ENCODE data around the gene TFEB.

Gene TFEB

GRCh38 chr6:41635365-41635764 is 100.0 kb downstream of the TFEB start:
- DNase-seq: no peak

- no peak for DNase-seq
These were observed 100.8 kb downstream of the TFEB start for GRCh38 chr6:41634657-41635056.
